Measurements from ENCODE around the gene HPCAL4.

GRCh38 chr1:39633422-39633821 is 57.8 kb downstream of the HPCAL4 start:
- TF ChIP-seq CTCF (conservative IDR thresholded peaks at IDR 0.05 in 1 of 2, IDR thresholded peaks at IDR 0.05 in 1 of 2; ENCODE audit: extremely low read depth in 1 of 2, insufficient read depth in 1 of 2, low read depth in 1 of 2, low read length in 2 of 2), result no peak
- no peak for TF ChIP-seq EZH2 (IDR thresholded peaks at IDR 0.05; ENCODE audit: borderline replicate concordance, low read length)

Measured in mammary epithelial cell (primary cell).